Large intestine (tissue), 3 donors: ENCODE data around the gene HELB. TPM values are rescaled to one million over a fixed set of nuclear protein-coding genes. Genes with fewer than 3 reads are reported as not detected.

ENCODE experiments used
- DNase-seq, 2 donors: peaks; one replicate each; pipeline versions ENCODE4 v3.0.0 to v3.0.0-alpha.2; 2013
- H3K27ac ChIP-seq: one replicate; pipeline ENCODE4 v1.5.1; 2013; ENCODE audit warnings: low read length
- H3K27me3 ChIP-seq: 2 replicates; pipeline ENCODE4 v1.6.1; 2013; ENCODE audit warnings: low read length; ENCODE audit not compliant: control insufficient read depth, insufficient read depth
- H3K36me3 ChIP-seq: 2 replicates; pipeline ENCODE4 v1.6.1; 2013; ENCODE audit warnings: low read length; ENCODE audit not compliant: control insufficient read depth, insufficient read depth
- H3K4me1 ChIP-seq: one replicate; pipeline ENCODE4 v1.6.1; 2013; ENCODE audit warnings: low read length; ENCODE audit not compliant: control insufficient read depth, insufficient read depth
- H3K4me3 ChIP-seq: one replicate; pipeline ENCODE4 v1.5.1; 2013; ENCODE audit warnings: low read length
- H3K9me3 ChIP-seq: one replicate; pipeline ENCODE4 v1.6.1; 2013; ENCODE audit warnings: mild to moderate bottlenecking, low read depth, low read length, moderate library complexity; ENCODE audit not compliant: control insufficient read depth
- WGBS: methylation state at CpG from one replicate; pipeline ENCODE4 v1.1.5; 2013; ENCODE audit warnings: low lambda C conversion rate; ENCODE audit not compliant: insufficient coverage; 5-methylcytosine and 5-hydroxymethylcytosine counted together
- polyA plus RNA-seq: library from polyadenylated mRNA; unstranded; fragments of 120-200 nt; gene quantifications from one replicate; pipeline ENCODE4 v1.2.1, GENCODE V29; 2013

The HELB gene
- polyA plus RNA-seq, 1 donor: 3.5 TPM

GRCh38 chr12:66273147-66273546 lies 29.1 kb upstream of the HELB start:
- WGBS: 67% methylated on average over 1 of the region's 1 CpG
- no peak overlapping the region for H3K4me3 ChIP-seq
- no peaks in the 10 kb centered on the region for H3K36me3 ChIP-seq
- no peaks in the 10 kb centered on the region for H3K9me3 ChIP-seq
- no peak overlapping the region for H3K27ac ChIP-seq
- H3K4me1 ChIP-seq: no peaks in the 10 kb centered on the region
- no peak for DNase-seq
- H3K27me3 ChIP-seq: peaks cover 1% of the 10 kb centered on the region

GRCh38 chr12:66275040-66275439 lies 27.3 kb upstream of the HELB start:
- Histone ChIP-seq H3K4me1 (no peaks in the 10 kb centered on the region), H3K9me3 (no peaks in the 10 kb centered on the region), H3K4me3 (no peak overlapping the region), H3K27me3 (no peaks in the 10 kb centered on the region), H3K36me3 (no peaks in the 10 kb centered on the region), H3K27ac (no peak overlapping the region)
- DNase-seq: no peak
- WGBS: 22% methylated on average over 1 of the region's 2 CpGs

GRCh38 chr12:66279123-66279712 lies 23.1 kb upstream of the HELB start:
- Histone ChIP-seq H3K36me3 (no peaks in the 10 kb centered on the region), H3K27me3 (no peaks in the 10 kb centered on the region), H3K4me1 (no peaks in the 10 kb centered on the region), H3K27ac (no peak overlapping the region), H3K4me3 (no peak overlapping the region), H3K9me3 (no peaks in the 10 kb centered on the region)
- peak in 1 of 2 donors; percentile 13 for DNase-seq
- WGBS: 67% methylated on average over 2 of the region's 3 CpGs

- no peak for DNase-seq
- Histone ChIP-seq H3K36me3 (no peaks in the 10 kb centered on the region), H3K27ac (no peak overlapping the region), H3K9me3 (no peaks in the 10 kb centered on the region), H3K27me3 (no peaks in the 10 kb centered on the region), H3K4me3 (no peak overlapping the region), H3K4me1 (no peaks in the 10 kb centered on the region)
- WGBS: no CpG with 5 or more reads among the region's 1 CpG
Measured at GRCh38 chr12:66280561-66280960, 21.7 kb upstream of the HELB start.

GRCh38 chr12:66282244-66282643 lies 20.0 kb upstream of the HELB start:
- no peak overlapping the region for H3K4me3 ChIP-seq
- no peak overlapping the region for H3K27ac ChIP-seq
- 92% methylated on average over 2 of the region's 3 CpGs for WGBS
- H3K27me3 ChIP-seq: no peaks in the 10 kb centered on the region
- H3K36me3 ChIP-seq: no peaks in the 10 kb centered on the region
- DNase-seq: no peak
- H3K4me1 ChIP-seq: no peaks in the 10 kb centered on the region
- H3K9me3 ChIP-seq: no peaks in the 10 kb centered on the region

GRCh38 chr12:66287275-66287674 lies 15.0 kb upstream of the HELB start:
- no peaks in the 10 kb centered on the region for H3K36me3 ChIP-seq
- no peak for DNase-seq
- WGBS: 100% methylated on average over 2 of the region's 3 CpGs
- no peaks in the 10 kb centered on the region for H3K9me3 ChIP-seq
- H3K27ac ChIP-seq: no peak overlapping the region
- H3K4me3 ChIP-seq: no peak overlapping the region
- H3K27me3 ChIP-seq: no peaks in the 10 kb centered on the region
- H3K4me1 ChIP-seq: no peaks in the 10 kb centered on the region

GRCh38 chr12:66288121-66288520 lies 14.2 kb upstream of the HELB start:
- WGBS: 100% methylated on average over 2 of the region's 5 CpGs
- Histone ChIP-seq H3K36me3 (no peaks in the 10 kb centered on the region), H3K4me3 (no peak overlapping the region), H3K9me3 (no peaks in the 10 kb centered on the region), H3K27me3 (no peaks in the 10 kb centered on the region), H3K4me1 (no peaks in the 10 kb centered on the region), H3K27ac (no peak overlapping the region)
- no peak for DNase-seq

- no peaks in the 10 kb centered on the region for H3K36me3 ChIP-seq
- H3K9me3 ChIP-seq: no peaks in the 10 kb centered on the region
- no peak overlapping the region for H3K27ac ChIP-seq
- no peaks in the 10 kb centered on the region for H3K4me1 ChIP-seq
- no peaks in the 10 kb centered on the region for H3K27me3 ChIP-seq
- no peak for DNase-seq
- no peak overlapping the region for H3K4me3 ChIP-seq
- no CpG with 5 or more reads among the region's 2 CpGs for WGBS
Measured at GRCh38 chr12:66289485-66289884, 12.8 kb upstream of the HELB start.

- H3K27ac ChIP-seq: no peak overlapping the region
- no peaks in the 10 kb centered on the region for H3K9me3 ChIP-seq
- no peak overlapping the region for H3K4me3 ChIP-seq
- H3K27me3 ChIP-seq: no peaks in the 10 kb centered on the region
- DNase-seq: no peak
- no CpG with 5 or more reads among the region's 2 CpGs for WGBS
- no peaks in the 10 kb centered on the region for H3K36me3 ChIP-seq
- no peaks in the 10 kb centered on the region for H3K4me1 ChIP-seq
Measured at GRCh38 chr12:66290716-66291200, 11.5 kb upstream of the HELB start.

GRCh38 chr12:66296176-66296683 lies 6.1 kb upstream of the HELB start:
- H3K36me3 ChIP-seq: no peaks in the 10 kb centered on the region
- WGBS: no CpG with 5 or more reads among the region's 1 CpG
- H3K4me3 ChIP-seq: no peak overlapping the region

GRCh38 chr12:66297080-66297479 lies 5.2 kb upstream of the HELB start:
- no peak overlapping the region for H3K27ac ChIP-seq
- no CpG with 5 or more reads among the region's 4 CpGs for WGBS
- no peaks in the 10 kb centered on the region for H3K4me1 ChIP-seq

More at GRCh38 chr12:66296176-66296683, 6.1 kb upstream of the HELB start:
- Histone ChIP-seq H3K27ac (no peak overlapping the region), H3K9me3 (no peaks in the 10 kb centered on the region), H3K4me1 (no peaks in the 10 kb centered on the region), H3K27me3 (peaks cover 2% of the 10 kb centered on the region)
- DNase-seq: no peak

More at GRCh38 chr12:66297080-66297479, 5.2 kb upstream of the HELB start:
- H3K4me3 ChIP-seq: no peak overlapping the region
- no peaks in the 10 kb centered on the region for H3K36me3 ChIP-seq
- no peak for DNase-seq
- H3K9me3 ChIP-seq: no peaks in the 10 kb centered on the region
- H3K27me3 ChIP-seq: peaks cover 2% of the 10 kb centered on the region
